Lower lobe of right lung (tissue), 2 donors: Measurements from ENCODE around the gene ARHGAP35. TPM values are rescaled to one million over a fixed set of nuclear protein-coding genes. Genes with fewer than 3 reads are reported as not detected.
A peak's percentile ranks its signal among the peaks of the same experiment; 100 is the strongest.

Experiments used
- ATAC-seq, 2 donors: fragments of 200-7000 bp; cut with Tn5 transposase; one replicate each; pipeline ENCODE4 v1.9.1; 2020 to 2022; ENCODE audit warnings: mild to moderate bottlenecking in 2 of 2, moderate library complexity in 2 of 2
- DNase-seq: peaks from one replicate; pipeline ENCODE4 v3.0.0-alpha.2; 2020
- H3K27ac ChIP-seq: fragments of 200-600 bp; one replicate; pipeline ENCODE4 v1.8.0; 2022
- H3K27me3 ChIP-seq: fragments of 200-600 bp; one replicate; pipeline ENCODE4 v1.8.0; 2022; ENCODE audit warnings: low read depth
- H3K36me3 ChIP-seq: fragments of 200-600 bp; one replicate; pipeline ENCODE4 v1.8.0; 2022; ENCODE audit warnings: mild to moderate bottlenecking
- H3K4me1 ChIP-seq: fragments of 200-600 bp; one replicate; pipeline ENCODE4 v1.8.0; 2022
- H3K4me3 ChIP-seq: fragments of 200-600 bp; one replicate; pipeline ENCODE4 v1.8.0; 2022; ENCODE audit warnings: mild to moderate bottlenecking
- H3K9me3 ChIP-seq: fragments of 200-600 bp; one replicate; pipeline ENCODE4 v1.8.0; 2022
- intact Hi-C: fragments of 100-400 bp; cut with DNase I; formaldehyde crosslinking; loops from one replicate; pipeline ENCODE4 v1.11.0; 2022
- total RNA-seq: library from RNA; stranded (reverse); fragmentation: NEBNext Ultra II Directional; extraction: Animal tissue kit (Norgen Biotek cat#: 25700); gene quantifications from one replicate; pipeline ENCODE4 v1.2.1, GENCODE V29; 2021
- TF ChIP-seq, protein P1 (sequence below): fragments of 200-600 bp; IDR thresholded peaks from one replicate; pipeline ENCODE4 v1.8.0; 2022; ENCODE audit warnings: antibody characterized with exemption, mild to moderate bottlenecking
- donor health status: DM: no; HTN: yes; CAD: no; lungs with severe emphysema.

Gene ARHGAP35
- total RNA-seq, 1 donor from 2014 or later, result 61.6 TPM

- peaks cover 43% of the 10 kb centered on the region for H3K36me3 ChIP-seq
- intact Hi-C loops, result no loop called here
- ATAC-seq, result no peak
These were observed 14.8 kb upstream of the ARHGAP35 start for GRCh38 chr19:46845959-46846459.

DNA sequence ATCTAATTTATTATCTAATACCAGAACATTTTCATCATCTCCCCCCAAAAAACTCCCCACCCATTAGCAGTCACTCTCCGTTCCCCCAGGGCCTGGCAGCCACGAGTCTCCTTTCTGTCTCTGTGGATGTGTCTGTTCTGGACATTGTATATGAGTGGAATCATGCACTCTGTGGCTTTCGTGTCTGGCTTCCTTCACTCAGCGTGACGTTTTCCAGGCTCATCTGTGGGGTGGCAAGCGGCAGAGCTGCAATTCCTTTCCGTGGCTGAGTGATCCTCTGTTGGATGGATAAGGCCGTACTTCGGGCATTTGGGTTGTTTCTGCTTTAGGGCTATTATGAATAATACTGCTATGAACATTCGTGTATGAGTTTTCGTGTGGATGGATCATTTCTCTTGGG is 13.3 kb upstream of the ARHGAP35 start:
- H3K4me1 ChIP-seq, result peaks cover 16% of the 10 kb centered on the region
- H3K9me3 ChIP-seq, result no peaks in the 10 kb centered on the region
- peaks cover 34% of the 10 kb centered on the region for H3K36me3 ChIP-seq
- no peak for DNase-seq
- no peak for ATAC-seq
- H3K27me3 ChIP-seq, result no peaks in the 10 kb centered on the region
- no peak overlapping the region for H3K27ac ChIP-seq
- no peak overlapping the region for H3K4me3 ChIP-seq
- intact Hi-C loops, result no loop called here
- TF ChIP-seq, protein P1, sequence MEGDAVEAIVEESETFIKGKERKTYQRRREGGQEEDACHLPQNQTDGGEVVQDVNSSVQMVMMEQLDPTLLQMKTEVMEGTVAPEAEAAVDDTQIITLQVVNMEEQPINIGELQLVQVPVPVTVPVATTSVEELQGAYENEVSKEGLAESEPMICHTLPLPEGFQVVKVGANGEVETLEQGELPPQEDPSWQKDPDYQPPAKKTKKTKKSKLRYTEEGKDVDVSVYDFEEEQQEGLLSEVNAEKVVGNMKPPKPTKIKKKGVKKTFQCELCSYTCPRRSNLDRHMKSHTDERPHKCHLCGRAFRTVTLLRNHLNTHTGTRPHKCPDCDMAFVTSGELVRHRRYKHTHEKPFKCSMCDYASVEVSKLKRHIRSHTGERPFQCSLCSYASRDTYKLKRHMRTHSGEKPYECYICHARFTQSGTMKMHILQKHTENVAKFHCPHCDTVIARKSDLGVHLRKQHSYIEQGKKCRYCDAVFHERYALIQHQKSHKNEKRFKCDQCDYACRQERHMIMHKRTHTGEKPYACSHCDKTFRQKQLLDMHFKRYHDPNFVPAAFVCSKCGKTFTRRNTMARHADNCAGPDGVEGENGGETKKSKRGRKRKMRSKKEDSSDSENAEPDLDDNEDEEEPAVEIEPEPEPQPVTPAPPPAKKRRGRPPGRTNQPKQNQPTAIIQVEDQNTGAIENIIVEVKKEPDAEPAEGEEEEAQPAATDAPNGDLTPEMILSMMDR, result no peak

More at GRCh38 chr19:46845959-46846459, 14.8 kb upstream of the ARHGAP35 start:
- H3K4me3 ChIP-seq, result no peak overlapping the region
- DNase-seq, result no peak
- H3K4me1 ChIP-seq, result peaks cover 16% of the 10 kb centered on the region
- TF ChIP-seq, protein P1, result no peak
- no peaks in the 10 kb centered on the region for H3K27me3 ChIP-seq
- no peak overlapping the region for H3K27ac ChIP-seq
- H3K9me3 ChIP-seq, result no peaks in the 10 kb centered on the region

DNA sequence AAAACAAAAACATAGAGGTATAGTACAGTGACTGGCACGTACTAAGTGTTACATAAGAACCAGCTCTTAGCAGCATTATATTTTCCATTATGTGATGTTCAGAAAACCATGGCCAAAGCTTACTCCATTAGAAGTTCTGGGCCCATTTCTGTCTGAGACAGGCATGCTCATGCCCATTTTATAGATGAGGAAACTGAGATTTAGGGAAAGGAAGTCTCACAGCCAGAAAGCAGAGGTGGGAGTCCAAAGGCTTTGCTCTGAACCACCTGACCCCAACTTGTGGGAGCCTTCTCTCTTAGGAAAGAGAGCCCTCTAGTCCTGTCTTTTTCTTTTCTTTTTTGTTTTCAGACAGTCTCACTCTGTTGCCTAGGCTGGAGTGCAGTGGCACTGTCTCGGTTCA is 12.4 kb upstream of the ARHGAP35 start:
- no peaks in the 10 kb centered on the region for H3K9me3 ChIP-seq
- no peak overlapping the region for H3K4me3 ChIP-seq
- H3K4me1 ChIP-seq, result peaks cover 16% of the 10 kb centered on the region
- H3K36me3 ChIP-seq, result peaks cover 26% of the 10 kb centered on the region
- TF ChIP-seq, protein P1, result no peak
- intact Hi-C loops, result no loop called here
- ATAC-seq (no peak), DNase-seq (no peak)
- H3K27me3 ChIP-seq, result no peaks in the 10 kb centered on the region
- H3K27ac ChIP-seq, result no peak overlapping the region

- TF ChIP-seq, protein P1, result no peak
These were observed 11.2 kb upstream of the ARHGAP35 start for GRCh38 chr19:46849610-46850009.

DNA sequence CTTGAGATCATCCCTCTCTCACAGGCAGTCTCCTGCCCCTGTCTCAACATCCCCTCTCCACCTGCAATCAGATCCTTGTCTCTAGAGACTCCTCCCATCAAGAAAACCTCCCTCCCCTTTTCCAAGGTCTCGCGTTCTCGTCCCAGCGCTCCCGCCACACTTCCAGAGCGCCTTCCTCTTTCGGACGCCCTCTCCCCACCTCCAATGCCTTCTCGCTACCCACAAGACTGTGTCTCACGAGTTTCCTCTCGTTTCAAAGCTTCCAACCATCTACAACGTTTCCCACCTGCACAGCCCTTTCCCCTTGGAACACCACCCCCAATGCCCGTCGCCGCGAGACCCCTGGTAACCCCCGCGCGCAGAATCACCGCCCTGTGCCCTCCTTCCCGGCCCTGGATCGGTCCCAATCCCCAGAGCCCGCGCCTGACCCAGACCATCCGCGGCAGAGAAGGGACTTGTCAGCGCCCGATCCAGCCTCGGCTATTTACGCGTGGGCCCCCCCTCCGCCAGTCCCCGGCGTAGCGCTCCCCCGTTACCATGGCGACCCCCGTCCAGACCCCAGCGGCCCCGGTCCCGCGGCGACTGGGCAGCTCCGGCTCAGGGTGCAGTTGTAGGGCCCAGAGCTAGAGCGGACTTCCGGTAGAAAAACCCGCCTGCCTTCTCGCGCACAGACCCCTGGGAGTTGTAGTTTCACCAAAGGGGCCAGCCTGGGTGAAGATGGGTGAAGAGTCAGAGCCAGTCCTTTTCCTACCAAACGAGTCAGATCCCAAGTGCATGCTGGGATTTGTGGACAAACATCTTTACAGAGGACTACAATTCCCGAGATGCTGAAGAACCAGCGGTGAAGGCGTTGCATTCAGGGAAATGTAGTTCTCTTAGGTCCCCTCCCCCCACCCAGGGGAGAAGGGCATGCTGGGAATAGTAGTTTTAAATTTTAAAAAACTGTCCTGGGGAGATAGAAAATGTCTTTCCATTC is 10.3 kb upstream of the ARHGAP35 start, which contains the start of gene AP2S1:
TSS of gene AP2S1 (minus strand) at position 619 of the 976 bp plus-strand sequence. CDS start at position 539, 80 bp downstream.
- H3K27ac ChIP-seq, result peak within 1 kb of the TSS; percentile 86
- intact Hi-C loops, result no loop called here
- H3K27me3 ChIP-seq, result no peaks in the 10 kb centered on the region
- ATAC-seq, result peak; percentile 97 to 98
- no peaks in the 10 kb centered on the region for H3K9me3 ChIP-seq
- DNase-seq, result peak; percentile 94
- TF ChIP-seq, protein P1, result no peak
- H3K4me3 ChIP-seq, result peak within 1 kb of the TSS; percentile 93
- H3K36me3 ChIP-seq, result peaks cover 6% of the 10 kb centered on the region
- H3K4me1 ChIP-seq, result peaks cover 18% of the 10 kb centered on the region

More at GRCh38 chr19:46849610-46850009, 11.2 kb upstream of the ARHGAP35 start:
- Histone ChIP-seq H3K4me3 (peak overlapping the region; percentile 93), H3K9me3 (no peaks in the 10 kb centered on the region), H3K4me1 (peaks cover 16% of the 10 kb centered on the region), H3K27ac (peak overlapping the region; percentile 86), H3K27me3 (no peaks in the 10 kb centered on the region), H3K36me3 (peaks cover 14% of the 10 kb centered on the region)
- ATAC-seq (no peak), DNase-seq (no peak)
- intact Hi-C loops, result no loop called here
